Mucosa of gallbladder (tissue), 1 donor: ENCODE measurements around the gene PGA3. TPM values are rescaled to one million over a fixed set of nuclear protein-coding genes. Genes with fewer than 3 reads are reported as not detected.
"Not testable (repeated sequence)": the region's sequence is repeated elsewhere in the genome, so short reads cannot be mapped to it uniquely, and the experiment has no call there.

Experiments used
- DNase-seq: peaks from one replicate; pipeline ENCODE4 v3.0.0-alpha.2; 2020; ENCODE audit warnings: low spot score
- total RNA-seq: library from RNA; stranded (reverse); gene quantifications from one replicate; pipeline ENCODE4 v1.2.1, GENCODE V29; 2021
- donor health status: DM: no; HTN: no; CAD: no.

The PGA3 gene
- total RNA-seq, 1 donor from 2014 or later: 0.26 TPM

- no peak for DNase-seq
Measured at GRCh38 chr11:61171907-61172306, 31.4 kb upstream of the PGA3 start.

- no peak for DNase-seq
Measured at GRCh38 chr11:61172356-61172755, 31.0 kb upstream of the PGA3 start.

DNA sequence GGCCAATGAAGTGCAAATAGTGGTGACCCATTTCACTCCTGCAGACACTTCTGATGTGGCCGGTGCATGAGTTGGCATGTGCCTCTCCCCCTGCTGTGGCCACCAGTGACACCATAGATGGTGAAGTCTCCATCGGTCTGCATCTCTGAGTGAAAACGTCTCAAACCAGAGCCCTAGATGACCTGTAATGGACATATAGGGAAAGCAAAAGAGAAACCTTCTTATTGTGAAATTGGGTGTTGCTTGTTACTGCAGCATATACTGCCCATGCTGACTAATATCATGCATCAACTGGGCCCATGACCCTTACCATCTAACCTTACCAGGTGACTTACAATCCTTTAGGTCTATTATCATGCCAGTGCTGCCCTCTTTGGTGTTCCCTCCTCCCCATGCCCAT lies 30.4 kb upstream of the PGA3 start:
- DNase-seq: no peak

GRCh38 chr11:61173456-61173855 lies 29.9 kb upstream of the PGA3 start:
- DNase-seq: no peak

DNA sequence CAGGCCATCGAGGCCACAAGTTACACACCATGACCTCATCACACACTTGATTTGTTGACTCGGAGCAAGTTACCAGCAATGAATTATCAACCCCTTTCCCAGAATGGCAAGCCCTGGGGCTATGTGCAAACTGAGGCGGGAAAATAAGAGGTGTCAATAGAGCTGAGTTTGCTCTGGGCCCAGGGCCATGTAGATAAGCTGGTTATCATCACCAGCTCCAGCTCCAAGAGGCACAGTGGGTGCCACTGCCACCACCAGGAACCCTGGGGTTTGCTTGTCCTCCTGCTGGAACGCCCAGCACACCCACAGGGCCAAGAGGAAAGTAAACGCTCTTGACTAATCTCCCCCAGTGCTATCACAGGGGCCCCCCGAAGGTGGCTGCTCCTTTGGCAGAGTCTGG lies 29.0 kb upstream of the PGA3 start:
- DNase-seq: no peak

- no peak for DNase-seq
Measured at GRCh38 chr11:61174949-61175348, 28.4 kb upstream of the PGA3 start.

- no peak for DNase-seq
Measured at GRCh38 chr11:61176446-61176845, 26.9 kb upstream of the PGA3 start.

- DNase-seq: not testable (repeated sequence)
Measured at GRCh38 chr11:61180205-61180604, 23.1 kb upstream of the PGA3 start.

DNA sequence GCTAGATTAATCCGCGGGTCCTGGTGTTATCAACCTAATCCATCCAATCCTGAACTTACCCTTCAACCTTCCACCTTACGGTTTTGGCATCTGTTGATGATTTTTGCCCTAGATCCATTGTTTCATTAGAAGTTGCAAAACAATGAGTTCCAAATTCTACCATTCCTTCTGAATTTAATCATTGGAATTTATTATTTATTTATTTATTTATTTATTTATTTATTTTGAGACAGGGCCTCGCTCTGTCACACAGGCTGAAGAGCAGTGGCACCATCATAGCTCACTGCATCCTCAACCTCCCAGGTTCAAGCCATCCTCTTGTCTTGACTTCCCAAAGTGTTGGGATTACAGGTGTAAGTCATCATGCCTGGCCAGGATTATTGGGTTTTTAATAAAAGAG lies 21.8 kb upstream of the PGA3 start:
- DNase-seq: no peak

GRCh38 chr11:61183645-61184044 lies 19.7 kb upstream of the PGA3 start:
- DNase-seq: no peak

DNA sequence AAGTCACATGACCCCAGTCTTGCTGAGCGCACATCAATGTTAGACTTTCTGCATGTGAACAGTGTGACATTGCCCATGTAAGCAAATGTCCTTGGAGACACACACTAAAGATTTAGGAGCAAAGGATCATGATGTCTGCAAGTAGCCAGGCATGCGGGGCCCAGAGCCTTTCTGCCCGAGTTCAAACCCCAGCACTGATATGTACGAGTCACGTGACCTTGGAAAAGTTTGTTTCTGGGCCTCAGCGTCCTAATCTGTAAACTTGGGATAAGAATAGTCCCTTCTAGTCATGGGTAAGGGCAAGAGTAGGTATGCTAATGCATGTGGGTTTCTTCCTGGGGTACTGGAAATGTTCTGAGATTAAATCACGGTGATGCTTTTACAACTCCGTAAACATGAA lies 16.8 kb upstream of the PGA3 start:
- DNase-seq: no peak

DNA sequence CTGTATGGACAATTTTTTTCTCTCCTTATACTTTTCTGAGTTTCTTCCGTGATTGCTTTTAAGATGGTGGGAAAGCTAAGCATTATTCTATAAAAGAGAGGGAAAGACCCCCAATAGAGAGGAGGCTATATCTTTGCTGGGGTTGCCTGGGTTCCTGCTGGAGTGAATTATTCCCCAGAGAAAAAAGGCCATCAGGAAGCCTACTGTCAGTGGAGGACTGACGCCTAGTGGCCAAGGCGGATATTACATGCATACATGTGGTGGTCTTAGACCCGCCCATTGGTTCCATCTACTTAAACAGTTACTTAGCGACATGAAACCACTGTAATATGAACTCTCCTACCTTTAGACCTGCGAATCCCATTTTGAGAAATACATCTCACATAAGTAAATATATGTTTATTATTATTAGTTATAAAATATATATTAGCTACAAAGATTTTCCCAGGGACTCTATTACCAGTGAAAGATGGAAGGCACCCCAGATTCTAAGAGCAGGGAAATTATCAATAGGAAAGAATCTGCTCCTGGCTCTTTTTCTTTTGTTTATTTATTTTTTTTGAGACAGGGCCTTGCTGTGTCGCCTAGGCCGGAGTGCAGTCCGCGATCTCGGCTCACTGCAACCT lies 15.7 kb upstream of the PGA3 start:
- peak; percentile 80 for DNase-seq

DNA sequence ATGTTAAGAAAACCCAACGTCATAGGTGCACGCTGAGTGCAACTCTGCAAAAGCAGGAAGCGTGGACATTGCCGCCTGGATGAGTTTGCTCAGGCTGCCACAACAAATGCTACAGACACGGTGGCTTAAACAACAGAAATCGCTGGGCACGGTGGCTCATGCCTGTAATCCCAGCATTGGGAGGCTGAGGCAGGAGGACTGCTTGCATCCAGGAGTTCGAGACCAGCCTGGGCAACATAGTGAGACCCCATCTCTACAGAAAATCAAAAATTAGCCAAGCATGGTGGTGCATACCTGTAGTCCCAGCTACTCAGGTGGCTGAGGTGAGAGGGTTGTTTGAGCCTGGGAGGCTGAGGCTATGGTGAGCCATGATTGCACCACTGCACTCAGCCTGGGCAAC lies 13.4 kb upstream of the PGA3 start:
- no peak for DNase-seq

DNA sequence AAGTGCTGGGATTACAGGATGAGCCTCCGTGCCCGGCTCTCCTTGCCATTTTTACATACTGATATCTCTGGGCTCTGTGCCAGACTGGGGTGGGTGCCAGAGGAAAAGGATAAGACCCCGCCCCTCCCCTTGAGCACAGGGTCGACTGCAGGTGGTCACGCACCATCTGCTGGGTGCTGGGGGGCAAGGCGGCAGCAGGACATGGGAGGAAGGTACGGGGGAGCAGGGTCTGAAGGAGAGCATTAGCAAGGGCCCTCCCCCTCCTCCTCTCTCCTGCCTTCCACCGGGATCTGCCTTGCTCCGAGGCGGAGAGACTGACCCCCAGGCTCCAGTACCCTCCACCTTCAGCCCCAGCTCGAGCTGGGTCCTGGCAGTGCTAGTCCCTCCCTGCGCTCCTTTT lies 9.7 kb upstream of the PGA3 start:
- no peak for DNase-seq

GRCh38 chr11:61194169-61194671 lies 9.1 kb upstream of the PGA3 start:
- DNase-seq: no peak

GRCh38 chr11:61194981-61195695 lies 8.2 kb upstream of the PGA3 start:
- no peak for DNase-seq

GRCh38 chr11:61195719-61196118 lies 7.6 kb upstream of the PGA3 start:
- no peak for DNase-seq

- DNase-seq: no peak
Measured at GRCh38 chr11:61198361-61198760, 5.0 kb upstream of the PGA3 start.

GRCh38 chr11:61198948-61199523 lies 4.3 kb upstream of the PGA3 start:
- DNase-seq: no peak

DNA sequence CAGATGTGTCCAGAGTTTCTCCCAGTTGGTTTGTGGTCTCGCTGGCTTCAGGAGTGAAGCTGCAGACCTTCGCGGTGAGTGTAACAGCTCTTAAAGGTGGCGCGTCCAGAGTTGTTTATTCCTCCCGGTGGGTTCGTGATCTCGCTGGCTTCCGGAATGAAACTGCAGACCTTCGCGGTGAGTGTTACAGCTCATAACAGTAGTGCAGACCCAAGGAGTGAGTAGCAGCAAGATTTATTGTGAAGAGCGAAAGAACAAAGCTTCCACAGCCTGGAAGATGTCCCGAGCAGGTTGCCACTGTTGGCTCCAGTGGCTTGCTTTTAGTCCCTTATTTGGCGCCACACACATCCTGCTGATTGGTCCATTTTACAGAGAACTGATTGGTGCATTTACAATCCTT lies 1.8 kb upstream of the PGA3 start:
- no peak for DNase-seq

DNA sequence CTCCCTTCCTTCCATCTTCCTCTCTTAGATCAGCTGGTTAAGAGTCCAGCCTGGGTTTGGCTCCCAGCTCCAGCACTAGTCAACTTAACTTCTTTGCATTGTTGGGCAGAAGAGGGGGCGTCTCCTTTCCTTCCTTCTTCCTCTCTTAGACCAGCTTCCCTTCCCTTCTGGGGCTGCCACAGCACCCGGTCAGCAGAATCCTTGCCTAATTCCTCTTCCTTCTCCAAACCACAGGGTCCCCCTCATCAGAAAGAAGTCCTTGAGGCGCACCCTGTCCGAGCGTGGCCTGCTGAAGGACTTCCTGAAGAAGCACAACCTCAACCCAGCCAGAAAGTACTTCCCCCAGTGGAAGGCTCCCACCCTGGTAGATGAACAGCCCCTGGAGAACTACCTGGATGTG lies 558 bp downstream of the PGA3 start:
- not testable (repeated sequence) for DNase-seq

GRCh38 chr11:61204502-61205059 lies 1.3 kb downstream of the PGA3 start:
- not testable (repeated sequence) for DNase-seq
